Measurements from ENCODE around the gene CALML4.

DNA sequence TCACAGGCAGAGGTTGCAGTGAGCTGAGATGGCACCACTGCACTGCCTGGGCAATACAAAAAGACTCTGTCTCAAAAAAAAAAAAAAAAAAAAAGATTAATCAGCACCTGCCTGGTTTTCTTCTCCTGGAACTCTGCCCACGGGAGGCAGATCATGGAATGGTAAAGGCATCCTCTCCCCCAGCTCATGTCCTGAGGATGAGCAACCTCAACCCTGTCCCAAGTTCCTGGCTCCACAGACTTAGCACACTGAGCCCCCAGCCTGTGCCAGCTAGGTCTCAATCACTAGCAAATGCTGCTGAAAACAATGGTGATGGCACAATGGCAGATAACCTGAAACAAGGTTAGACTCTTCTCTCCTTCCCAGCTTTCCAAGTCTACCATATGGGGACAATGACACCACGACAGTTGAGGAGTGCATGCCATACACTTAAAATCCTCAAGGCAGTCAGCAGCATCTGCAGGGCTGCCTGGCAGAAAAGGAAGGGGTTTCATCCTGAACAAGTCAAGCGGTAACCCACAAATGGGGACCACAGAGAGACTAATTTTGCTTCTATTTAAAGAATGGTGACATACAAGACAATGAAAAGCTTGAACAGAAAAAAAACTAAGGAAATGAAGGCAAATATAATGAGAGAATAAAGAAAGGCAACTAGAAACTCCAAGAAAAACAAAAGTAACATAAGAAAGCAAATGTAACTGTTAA, 19.6 kb upstream of the CALML4 start:
- TF ChIP-seq, protein P1, sequence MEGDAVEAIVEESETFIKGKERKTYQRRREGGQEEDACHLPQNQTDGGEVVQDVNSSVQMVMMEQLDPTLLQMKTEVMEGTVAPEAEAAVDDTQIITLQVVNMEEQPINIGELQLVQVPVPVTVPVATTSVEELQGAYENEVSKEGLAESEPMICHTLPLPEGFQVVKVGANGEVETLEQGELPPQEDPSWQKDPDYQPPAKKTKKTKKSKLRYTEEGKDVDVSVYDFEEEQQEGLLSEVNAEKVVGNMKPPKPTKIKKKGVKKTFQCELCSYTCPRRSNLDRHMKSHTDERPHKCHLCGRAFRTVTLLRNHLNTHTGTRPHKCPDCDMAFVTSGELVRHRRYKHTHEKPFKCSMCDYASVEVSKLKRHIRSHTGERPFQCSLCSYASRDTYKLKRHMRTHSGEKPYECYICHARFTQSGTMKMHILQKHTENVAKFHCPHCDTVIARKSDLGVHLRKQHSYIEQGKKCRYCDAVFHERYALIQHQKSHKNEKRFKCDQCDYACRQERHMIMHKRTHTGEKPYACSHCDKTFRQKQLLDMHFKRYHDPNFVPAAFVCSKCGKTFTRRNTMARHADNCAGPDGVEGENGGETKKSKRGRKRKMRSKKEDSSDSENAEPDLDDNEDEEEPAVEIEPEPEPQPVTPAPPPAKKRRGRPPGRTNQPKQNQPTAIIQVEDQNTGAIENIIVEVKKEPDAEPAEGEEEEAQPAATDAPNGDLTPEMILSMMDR (IDR thresholded peaks at IDR 0.05) = no peak
- no peak for TF ChIP-seq POLR2A (IDR thresholded peaks at IDR 0.05)
